Measurements from ENCODE around the gene SCN4B. TPM values are rescaled to one million over a fixed set of nuclear protein-coding genes. Genes with fewer than 3 reads are reported as not detected.

SCN4B gene
- total RNA-seq, 1 experiment from 2014 or later: not detected

GRCh38 chr11:118135796-118136165, 16.8 kb downstream of the SCN4B start:
- no peaks in the 10 kb centered on the region for H4K20me1 ChIP-seq (ENCODE audit: insufficient read depth, low read depth, low read length)
- no peak overlapping the region for H3K27ac ChIP-seq (ENCODE audit: low read length)
- H3K9ac ChIP-seq (ENCODE audit: low read length): no peak overlapping the region
- no peaks in the 10 kb centered on the region for H3K9me2 ChIP-seq (replicated peaks; ENCODE audit: insufficient read depth, low read length)
- no peaks in the 10 kb centered on the region for H3K79me2 ChIP-seq (ENCODE audit: low read length)
- H3K27me3 ChIP-seq (ENCODE audit: low read length): no peaks in the 10 kb centered on the region
- H3K9me3 ChIP-seq (ENCODE audit: low read length): no peaks in the 10 kb centered on the region
- H3K4me3 ChIP-seq (ENCODE audit: low read length): no peak overlapping the region
- H3K4me2 ChIP-seq (ENCODE audit: low read depth, low read length, poor library complexity, severe bottlenecking): no peak overlapping the region
- no peak overlapping the region for H2AFZ ChIP-seq (ENCODE audit: low read length)
- no peak for DNase-seq
- H3K4me1 ChIP-seq (ENCODE audit: low read length): no peaks in the 10 kb centered on the region
- H3K36me3 ChIP-seq (ENCODE audit: insufficient read depth, low read length): no peaks in the 10 kb centered on the region

- H3K9me3 ChIP-seq (ENCODE audit: low read length): no peaks in the 10 kb centered on the region
- no peak for DNase-seq
- H3K4me1 ChIP-seq (ENCODE audit: low read length): no peaks in the 10 kb centered on the region
- H3K4me2 ChIP-seq (ENCODE audit: low read depth, low read length, poor library complexity, severe bottlenecking): no peak overlapping the region
- H3K27ac ChIP-seq (ENCODE audit: low read length): no peak overlapping the region
- no peaks in the 10 kb centered on the region for H3K9me2 ChIP-seq (replicated peaks; ENCODE audit: insufficient read depth, low read length)
- no peak overlapping the region for H2AFZ ChIP-seq (ENCODE audit: low read length)
- H3K4me3 ChIP-seq (ENCODE audit: low read length): no peak overlapping the region
- H3K36me3 ChIP-seq (ENCODE audit: insufficient read depth, low read length): no peaks in the 10 kb centered on the region
- no peak overlapping the region for H3K9ac ChIP-seq (ENCODE audit: low read length)
- H3K79me2 ChIP-seq (ENCODE audit: low read length): no peaks in the 10 kb centered on the region
- no peaks in the 10 kb centered on the region for H3K27me3 ChIP-seq (ENCODE audit: low read length)
- no peaks in the 10 kb centered on the region for H4K20me1 ChIP-seq (ENCODE audit: insufficient read depth, low read depth, low read length)
These were observed 17.4 kb downstream of the SCN4B start for GRCh38 chr11:118135051-118135795.

DNA sequence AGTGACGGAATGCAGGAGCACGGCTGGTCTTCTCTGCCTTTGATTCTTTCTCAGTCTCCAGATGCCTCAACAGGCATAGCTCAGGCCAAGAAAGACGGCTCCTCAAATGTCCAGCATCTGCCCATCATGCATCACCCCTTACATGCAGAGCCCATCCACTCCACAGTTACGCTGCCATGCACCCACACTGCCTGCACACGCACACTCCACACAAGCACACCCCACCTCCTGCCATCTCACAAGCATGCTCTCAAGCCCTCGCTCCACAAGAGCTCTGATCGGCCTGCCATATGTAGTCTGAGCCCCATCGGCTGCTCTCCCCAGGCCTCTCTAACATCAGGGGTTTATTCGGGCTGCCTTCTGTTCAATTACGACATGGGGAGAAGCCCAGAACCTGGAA, 18.8 kb downstream of the SCN4B start:
- H3K9me3 ChIP-seq (ENCODE audit: low read length): no peaks in the 10 kb centered on the region
- H3K36me3 ChIP-seq (ENCODE audit: insufficient read depth, low read length): no peaks in the 10 kb centered on the region
- no peak overlapping the region for H3K4me3 ChIP-seq (ENCODE audit: low read length)
- no peaks in the 10 kb centered on the region for H3K79me2 ChIP-seq (ENCODE audit: low read length)
- no peaks in the 10 kb centered on the region for H3K4me1 ChIP-seq (ENCODE audit: low read length)
- H3K9ac ChIP-seq (ENCODE audit: low read length): no peak overlapping the region
- H4K20me1 ChIP-seq (ENCODE audit: insufficient read depth, low read depth, low read length): no peaks in the 10 kb centered on the region
- no peak overlapping the region for H3K4me2 ChIP-seq (ENCODE audit: low read depth, low read length, poor library complexity, severe bottlenecking)
- H2AFZ ChIP-seq (ENCODE audit: low read length): no peak overlapping the region
- no peaks in the 10 kb centered on the region for H3K9me2 ChIP-seq (replicated peaks; ENCODE audit: insufficient read depth, low read length)
- H3K27me3 ChIP-seq (ENCODE audit: low read length): no peaks in the 10 kb centered on the region
- no peak for DNase-seq
- H3K27ac ChIP-seq (ENCODE audit: low read length): no peak overlapping the region

DNA sequence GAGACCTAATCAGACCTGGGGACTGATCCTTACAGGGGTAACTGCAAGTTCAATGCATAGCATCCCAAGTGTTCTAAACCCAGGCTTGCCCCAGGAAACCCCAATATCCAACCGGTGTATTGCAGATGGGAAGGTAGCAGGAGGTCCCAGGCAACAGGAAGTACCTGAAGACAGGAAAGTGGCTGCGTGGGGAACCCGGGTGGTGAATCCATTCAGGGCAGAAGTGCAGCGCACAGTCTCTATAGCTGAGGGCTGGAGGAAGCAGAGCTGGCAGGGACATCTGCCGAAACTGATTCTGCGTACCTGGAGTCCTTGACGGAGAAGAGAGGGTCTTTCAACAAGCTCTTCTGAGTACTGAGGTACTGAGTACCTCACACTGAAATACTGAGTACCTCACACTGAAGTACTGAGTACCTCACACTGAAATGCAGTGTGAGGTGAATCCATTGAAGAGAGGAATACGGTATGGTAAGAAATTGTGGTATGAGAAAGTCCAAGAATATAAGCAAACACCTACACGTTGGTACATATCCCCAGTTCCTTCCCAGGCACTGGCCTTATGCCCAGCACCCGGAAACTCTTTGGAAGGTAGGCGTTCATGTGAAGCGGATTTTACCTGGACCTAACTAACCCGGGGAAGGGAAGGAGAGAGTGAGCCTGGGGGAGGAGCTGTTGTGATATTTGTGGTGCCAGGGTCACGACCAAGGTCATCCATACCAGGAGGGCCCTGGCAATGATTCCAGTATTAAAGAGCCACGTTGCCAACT, 20.1 kb downstream of the SCN4B start:
- H3K4me2 ChIP-seq (ENCODE audit: low read depth, low read length, poor library complexity, severe bottlenecking): no peak overlapping the region
- no peak overlapping the region for H3K4me3 ChIP-seq (ENCODE audit: low read length)
- no peak for DNase-seq

DNA sequence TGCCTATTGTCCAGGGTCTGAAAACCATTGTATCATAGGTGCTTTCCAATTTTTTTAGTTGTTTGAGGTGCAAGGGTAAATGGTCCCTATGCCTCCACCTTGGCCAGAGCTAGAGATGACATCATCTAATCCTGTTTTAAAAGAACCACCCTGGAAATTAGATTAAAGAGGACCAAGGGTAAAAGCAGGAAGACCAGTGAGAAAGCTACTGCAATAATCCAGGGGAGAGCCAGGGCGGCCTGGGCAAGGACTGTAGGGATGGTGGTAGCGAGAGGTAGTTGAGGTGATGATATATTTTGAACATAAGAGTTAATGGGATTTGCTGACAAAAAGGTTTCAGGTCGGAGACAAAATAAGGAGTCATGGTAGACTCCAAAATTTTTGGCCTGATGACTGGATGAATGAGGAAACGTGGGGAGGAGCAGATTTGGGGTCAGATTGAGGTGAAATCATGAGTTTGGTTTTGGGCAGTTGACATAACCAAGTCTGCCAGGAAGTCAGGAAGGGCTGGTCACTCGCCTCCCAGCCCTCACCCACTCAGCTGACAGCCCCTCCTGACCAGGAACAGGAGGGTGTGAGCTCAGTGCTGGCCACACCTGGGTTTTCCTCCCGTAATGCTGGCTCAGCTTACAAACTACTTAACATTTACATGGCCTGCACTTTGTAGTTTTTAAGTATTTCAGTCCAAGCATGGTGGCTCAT, 23.0 kb downstream of the SCN4B start:
- Histone ChIP-seq H3K9me2 (replicated peaks; ENCODE audit: insufficient read depth, low read length) (no peaks in the 10 kb centered on the region), H3K36me3 (ENCODE audit: insufficient read depth, low read length) (no peaks in the 10 kb centered on the region), H2AFZ (ENCODE audit: low read length) (no peak overlapping the region), H4K20me1 (ENCODE audit: insufficient read depth, low read depth, low read length) (no peaks in the 10 kb centered on the region), H3K4me1 (ENCODE audit: low read length) (no peaks in the 10 kb centered on the region), H3K27me3 (ENCODE audit: low read length) (no peaks in the 10 kb centered on the region), H3K79me2 (ENCODE audit: low read length) (no peaks in the 10 kb centered on the region), H3K4me3 (ENCODE audit: low read length) (no peak overlapping the region), H3K9me3 (ENCODE audit: low read length) (no peaks in the 10 kb centered on the region), H3K9ac (ENCODE audit: low read length) (no peak overlapping the region), H3K4me2 (ENCODE audit: low read depth, low read length, poor library complexity, severe bottlenecking) (no peak overlapping the region), H3K27ac (ENCODE audit: low read length) (no peak overlapping the region)
- DNase-seq: no peak

More for the DNA sequence above, 20.1 kb downstream of the SCN4B start:
- Histone ChIP-seq H3K36me3 (ENCODE audit: insufficient read depth, low read length) (no peaks in the 10 kb centered on the region), H3K79me2 (ENCODE audit: low read length) (no peaks in the 10 kb centered on the region), H3K9me3 (ENCODE audit: low read length) (no peaks in the 10 kb centered on the region), H3K9me2 (replicated peaks; ENCODE audit: insufficient read depth, low read length) (no peaks in the 10 kb centered on the region), H3K4me1 (ENCODE audit: low read length) (no peaks in the 10 kb centered on the region), H4K20me1 (ENCODE audit: insufficient read depth, low read depth, low read length) (no peaks in the 10 kb centered on the region), H3K27me3 (ENCODE audit: low read length) (no peaks in the 10 kb centered on the region), H3K27ac (ENCODE audit: low read length) (no peak overlapping the region), H3K9ac (ENCODE audit: low read length) (no peak overlapping the region), H2AFZ (ENCODE audit: low read length) (no peak overlapping the region)

- Histone ChIP-seq H3K4me2 (ENCODE audit: low read depth, low read length, poor library complexity, severe bottlenecking) (no peak overlapping the region), H3K27me3 (ENCODE audit: low read length) (no peaks in the 10 kb centered on the region), H3K79me2 (ENCODE audit: low read length) (no peaks in the 10 kb centered on the region), H3K4me1 (ENCODE audit: low read length) (no peaks in the 10 kb centered on the region), H3K4me3 (ENCODE audit: low read length) (no peak overlapping the region), H3K36me3 (ENCODE audit: insufficient read depth, low read length) (no peaks in the 10 kb centered on the region), H2AFZ (ENCODE audit: low read length) (no peak overlapping the region), H4K20me1 (ENCODE audit: insufficient read depth, low read depth, low read length) (no peaks in the 10 kb centered on the region), H3K9ac (ENCODE audit: low read length) (no peak overlapping the region), H3K9me2 (replicated peaks; ENCODE audit: insufficient read depth, low read length) (no peaks in the 10 kb centered on the region), H3K27ac (ENCODE audit: low read length) (no peak overlapping the region), H3K9me3 (ENCODE audit: low read length) (no peaks in the 10 kb centered on the region)
- no peak for DNase-seq
These were observed 23.7 kb downstream of the SCN4B start for GRCh38 chr11:118128721-118129470.

DNA sequence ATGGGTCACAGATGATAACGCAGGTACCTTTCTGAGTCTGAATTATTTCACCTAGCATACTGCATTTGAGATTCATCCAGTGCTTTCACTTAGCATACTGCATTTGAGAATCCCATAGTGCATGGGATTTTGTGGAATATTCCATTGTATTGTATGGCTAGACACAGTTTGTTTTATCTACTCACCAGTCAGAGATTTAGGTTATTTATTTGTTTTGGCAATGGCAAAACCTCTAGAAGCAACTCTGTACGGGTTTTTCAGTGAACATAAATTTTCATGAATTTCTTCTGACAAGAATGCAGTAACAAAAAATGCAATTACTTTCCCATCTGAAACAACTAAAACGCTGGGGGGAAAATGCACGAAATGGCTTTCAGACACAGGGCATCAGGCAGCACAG, 24.3 kb downstream of the SCN4B start:
- H3K4me2 ChIP-seq (ENCODE audit: low read depth, low read length, poor library complexity, severe bottlenecking): no peak overlapping the region
- H3K27me3 ChIP-seq (ENCODE audit: low read length): no peaks in the 10 kb centered on the region
- DNase-seq: no peak

More for the DNA sequence above, 24.3 kb downstream of the SCN4B start:
- no peak overlapping the region for H2AFZ ChIP-seq (ENCODE audit: low read length)
- H3K9me3 ChIP-seq (ENCODE audit: low read length): no peaks in the 10 kb centered on the region
- no peaks in the 10 kb centered on the region for H3K4me1 ChIP-seq (ENCODE audit: low read length)
- H4K20me1 ChIP-seq (ENCODE audit: insufficient read depth, low read depth, low read length): no peaks in the 10 kb centered on the region
- no peaks in the 10 kb centered on the region for H3K9me2 ChIP-seq (replicated peaks; ENCODE audit: insufficient read depth, low read length)
- H3K36me3 ChIP-seq (ENCODE audit: insufficient read depth, low read length): no peaks in the 10 kb centered on the region
- no peak overlapping the region for H3K27ac ChIP-seq (ENCODE audit: low read length)
- H3K4me3 ChIP-seq (ENCODE audit: low read length): no peak overlapping the region
- no peaks in the 10 kb centered on the region for H3K79me2 ChIP-seq (ENCODE audit: low read length)
- no peak overlapping the region for H3K9ac ChIP-seq (ENCODE audit: low read length)

Measured in Karpas-422 (cell line).